Vagina (tissue), 2 donors: Measurements from ENCODE around the gene ARID1B. TPM values are rescaled to one million over a fixed set of nuclear protein-coding genes. Genes with fewer than 3 reads are reported as not detected.

Experiments
- DNase-seq, 2 donors: peaks; one replicate each; pipeline ENCODE4 v3.0.0-alpha.2; 2017; ENCODE audit errors: extremely low spot score in 2 of 2
- H3K27ac ChIP-seq: fragments of 200-600 bp; sonication (generic); one replicate; pipeline ENCODE4 v1.5.1; 2019
- H3K27me3 ChIP-seq: fragments of 200-600 bp; sonication (generic); one replicate; pipeline ENCODE4 v1.5.1; 2019
- H3K36me3 ChIP-seq, 2 donors: fragments of 200-600 bp; sonication (generic); one replicate each; pipeline ENCODE4 v1.5.1; 2017 to 2019
- H3K4me1 ChIP-seq: fragments of 200-600 bp; sonication (generic); one replicate; pipeline ENCODE4 v1.5.1; 2019
- H3K4me3 ChIP-seq, 2 donors: fragments of 200-600 bp; sonication (generic); 1 replicate in 1 of 2; 2 replicates in 1 of 2; pipeline ENCODE4 v1.5.1; 2016 to 2019
- H3K9me3 ChIP-seq: fragments of 200-600 bp; sonication (generic); one replicate; pipeline ENCODE4 v1.5.1; 2019
- CTCF ChIP-seq, 3 experiments: fragments of 450-650 bp in 2 of 3; fragments of 200-600 bp in 1 of 3; sonication (generic) in 1 of 3; IDR thresholded peaks; one replicate each; pipeline ENCODE4 v1.5.1; 2017 to 2019; ENCODE audit warnings: antibody characterized with exemption in 3 of 3, mild to moderate bottlenecking in 2 of 3, moderate library complexity in 2 of 3
- POLR2A ChIP-seq, 2 donors: fragments of 450-650 bp; IDR thresholded peaks; one replicate each; pipeline ENCODE4 v1.6.1; 2017; ENCODE audit warnings: antibody characterized with exemption in 2 of 2, mild to moderate bottlenecking in 2 of 2, moderate library complexity in 2 of 2
- POLR2AphosphoS5 ChIP-seq, 2 donors: sonication (generic); formaldehyde crosslinking; IDR thresholded peaks; one replicate each; pipeline ENCODE4 v1.9.0; 2017; ENCODE audit warnings: antibody characterized with exemption in 2 of 2, mild to moderate bottlenecking in 2 of 2, low read depth in 1 of 2; ENCODE audit not compliant: insufficient read depth in 1 of 2
- intact Hi-C: fragments of 100-400 bp; cut with DNase I; formaldehyde crosslinking; loops from one replicate; pipeline ENCODE4 v1.15.1; 2023
- total RNA-seq: library from RNA; depleted of rRNA; stranded (reverse); fragments of >200 nt; gene quantifications from one replicate; pipeline ENCODE4 v1.2.3, GENCODE V29; 2016

The ARID1B gene
- total RNA-seq, 1 donor from 2014 or later, result 141 TPM

GRCh38 chr6:156820089-156820798 is 43.1 kb downstream of the ARID1B start:
- Histone ChIP-seq H3K4me1 (peaks cover 89% of the 10 kb centered on the region), H3K27me3 (no peaks in the 10 kb centered on the region), H3K27ac (no peak overlapping the region), H3K36me3 (no peaks in the 10 kb centered on the region), H3K4me3 (no peak overlapping the region), H3K9me3 (no peaks in the 10 kb centered on the region)
- no peak for DNase-seq
- intact Hi-C loops, result no loop called here
- TF ChIP-seq POLR2AphosphoS5 (IDR thresholded peaks at IDR 0.05; ENCODE audit: insufficient read depth in 1 of 2, low read depth in 1 of 2) (no peak), CTCF (IDR thresholded peaks at IDR 0.05) (no peak), POLR2A (IDR thresholded peaks at IDR 0.05) (no peak)

- intact Hi-C loops, result no loop called here
- H3K27ac ChIP-seq, result no peak overlapping the region
- DNase-seq, result no peak
- peaks cover 85% of the 10 kb centered on the region for H3K4me1 ChIP-seq
- no peaks in the 10 kb centered on the region for H3K36me3 ChIP-seq
- H3K27me3 ChIP-seq, result no peaks in the 10 kb centered on the region
- no peaks in the 10 kb centered on the region for H3K9me3 ChIP-seq
- no peak overlapping the region for H3K4me3 ChIP-seq
- TF ChIP-seq POLR2A (IDR thresholded peaks at IDR 0.05) (no peak), CTCF (IDR thresholded peaks at IDR 0.05) (no peak), POLR2AphosphoS5 (IDR thresholded peaks at IDR 0.05; ENCODE audit: insufficient read depth in 1 of 2, low read depth in 1 of 2) (no peak)
Observed at GRCh38 chr6:156821707-156822106, 44.5 kb downstream of the ARID1B start.

GRCh38 chr6:156822747-156823206 is 45.6 kb downstream of the ARID1B start:
- no peak for DNase-seq
- Histone ChIP-seq H3K4me3 (no peak overlapping the region), H3K27me3 (no peaks in the 10 kb centered on the region), H3K9me3 (no peaks in the 10 kb centered on the region), H3K4me1 (peaks cover 88% of the 10 kb centered on the region), H3K27ac (no peak overlapping the region), H3K36me3 (no peaks in the 10 kb centered on the region)
- intact Hi-C loops, result no loop called here
- TF ChIP-seq POLR2AphosphoS5 (IDR thresholded peaks at IDR 0.05; ENCODE audit: insufficient read depth in 1 of 2, low read depth in 1 of 2), result no peak
- no peak for TF ChIP-seq POLR2A (IDR thresholded peaks at IDR 0.05)
- no peak for TF ChIP-seq CTCF (IDR thresholded peaks at IDR 0.05)

GRCh38 chr6:156824142-156824541 is 47.0 kb downstream of the ARID1B start:
- no peak overlapping the region for H3K4me3 ChIP-seq
- TF ChIP-seq CTCF (IDR thresholded peaks at IDR 0.05), result no peak
- no peak for TF ChIP-seq POLR2A (IDR thresholded peaks at IDR 0.05)
- no peak for TF ChIP-seq POLR2AphosphoS5 (IDR thresholded peaks at IDR 0.05; ENCODE audit: insufficient read depth in 1 of 2, low read depth in 1 of 2)
- no peak for DNase-seq
- no peaks in the 10 kb centered on the region for H3K36me3 ChIP-seq
- no peaks in the 10 kb centered on the region for H3K9me3 ChIP-seq
- H3K4me1 ChIP-seq, result peaks cover 91% of the 10 kb centered on the region
- H3K27me3 ChIP-seq, result no peaks in the 10 kb centered on the region
- no peak overlapping the region for H3K27ac ChIP-seq
- intact Hi-C loops, result no loop called here

GRCh38 chr6:156825475-156825874 is 48.3 kb downstream of the ARID1B start:
- intact Hi-C loops, result no loop called here
- peaks cover 82% of the 10 kb centered on the region for H3K4me1 ChIP-seq
- no peak for TF ChIP-seq CTCF (IDR thresholded peaks at IDR 0.05)
- no peak for TF ChIP-seq POLR2A (IDR thresholded peaks at IDR 0.05)
- no peak for TF ChIP-seq POLR2AphosphoS5 (IDR thresholded peaks at IDR 0.05; ENCODE audit: insufficient read depth in 1 of 2, low read depth in 1 of 2)

More at GRCh38 chr6:156825475-156825874, 48.3 kb downstream of the ARID1B start:
- no peak overlapping the region for H3K27ac ChIP-seq
- no peak for DNase-seq
- no peak overlapping the region for H3K4me3 ChIP-seq
- no peaks in the 10 kb centered on the region for H3K27me3 ChIP-seq
- H3K36me3 ChIP-seq, result no peaks in the 10 kb centered on the region
- no peaks in the 10 kb centered on the region for H3K9me3 ChIP-seq
